HepG2 (cell line): Measurements from ENCODE around the gene ARHGAP9. TPM values are rescaled to one million over a fixed set of nuclear protein-coding genes. Genes with fewer than 3 reads are reported as not detected.

Experiments
- CENPT ChIP-seq: sonication (generic); formaldehyde crosslinking; IDR thresholded peaks from 2 replicates; pipeline ENCODE4 v1.8.0; 2022; ENCODE audit warnings: low read depth, mild to moderate bottlenecking, moderate library complexity, missing genetic modification reagents
- ERF ChIP-seq: IDR thresholded peaks from 2 replicates; pipeline ENCODE4 v1.6.1; 2018; ENCODE audit warnings: missing biosample characterization, missing genetic modification reagents
- FOXK2 ChIP-seq: fragments of 450-650 bp; IDR thresholded peaks from 2 replicates; pipeline ENCODE4 v1.6.1; 2016
- MIER3 ChIP-seq: IDR thresholded peaks from 2 replicates; pipeline ENCODE4 v1.6.1; 2016; ENCODE audit warnings: missing compliant biosample characterization, borderline replicate concordance
- MYC ChIP-seq: sonication (generic); formaldehyde crosslinking; IDR thresholded peaks from 2 replicates; pipeline ENCODE4 v1.9.0; 2021; ENCODE audit warnings: missing genetic modification reagents, borderline replicate concordance
- NFYB ChIP-seq: sonication (generic); formaldehyde crosslinking; IDR thresholded peaks from 2 replicates; pipeline ENCODE4 v1.4.0; 2020; ENCODE audit warnings: missing genetic modification reagents
- NR2F1 ChIP-seq, 2 experiments: fragments of 450-650 bp in 1 of 2; formaldehyde crosslinking in 1 of 2; IDR thresholded peaks; 2 replicates each; pipeline versions ENCODE4 v1.5.0 to v1.6.1; 2016 to 2020; ENCODE audit warnings: mild to moderate bottlenecking in 1 of 2, missing compliant biosample characterization in 1 of 2, missing genetic modification reagents in 1 of 2, moderate library complexity in 1 of 2
- PAWR ChIP-seq: sonication (generic); formaldehyde crosslinking; IDR thresholded peaks from 2 replicates; pipeline ENCODE4 v1.4.0; 2020; ENCODE audit warnings: missing genetic modification reagents, mild to moderate bottlenecking, borderline replicate concordance
- RAD51 ChIP-seq: fragments of 450-650 bp; IDR thresholded peaks from 2 replicates; pipeline ENCODE4 v1.6.1; 2016; ENCODE audit warnings: borderline replicate concordance
- SMAD1 ChIP-seq: sonication (generic); formaldehyde crosslinking; IDR thresholded peaks from 2 replicates; pipeline ENCODE4 v1.4.0; 2020; ENCODE audit warnings: missing genetic modification reagents, low read depth, mild to moderate bottlenecking, borderline replicate concordance
- ZFP90 ChIP-seq: sonication (generic); formaldehyde crosslinking; IDR thresholded peaks from 2 replicates; pipeline ENCODE4 v1.8.0; 2022; ENCODE audit warnings: missing genetic modification reagents, mild to moderate bottlenecking, inconsistent platforms, borderline replicate concordance
- ZNF101 ChIP-seq: sonication (generic); formaldehyde crosslinking; IDR thresholded peaks from 2 replicates; pipeline ENCODE4 v1.4.0; 2020; ENCODE audit warnings: mild to moderate bottlenecking, low read depth, missing genetic modification reagents, borderline replicate concordance
- ZNF331 ChIP-seq: sonication (generic); formaldehyde crosslinking; IDR thresholded peaks from 2 replicates; pipeline ENCODE4 v1.4.0; 2020; ENCODE audit warnings: missing genetic modification reagents
- ZNF343 ChIP-seq: sonication (generic); formaldehyde crosslinking; IDR thresholded peaks from 2 replicates; pipeline ENCODE4 v1.4.0; 2020; ENCODE audit warnings: mild to moderate bottlenecking, missing genetic modification reagents
- ZNF383 ChIP-seq: sonication (generic); formaldehyde crosslinking; IDR thresholded peaks from 2 replicates; pipeline ENCODE4 v1.4.0; 2020; ENCODE audit warnings: missing genetic modification reagents, mild to moderate bottlenecking, borderline replicate concordance
- ZNF460 ChIP-seq: sonication (generic); formaldehyde crosslinking; IDR thresholded peaks from 2 replicates; pipeline ENCODE4 v1.5.1; 2020; ENCODE audit warnings: missing genetic modification reagents, mild to moderate bottlenecking, borderline replicate concordance
- ZNF773 ChIP-seq: sonication (generic); formaldehyde crosslinking; IDR thresholded peaks from 2 replicates; pipeline ENCODE4 v1.4.0; 2020; ENCODE audit warnings: missing genetic modification reagents, borderline replicate concordance
- polyA plus RNA-seq, 8 experiments: library from polyadenylated mRNA; depleted of rRNA in 3 of 8; stranded (reverse) in 7 of 8; unstranded in 1 of 8; fragments of >200 nt; fragmentation: Illumina TruSeq in 4 of 8; extraction: Trizol in 4 of 8; gene quantifications; 2 replicates each; pipeline versions ENCODE4 v1.2.1 to v1.2.3, GENCODE V29; 2011 to 2016; ENCODE audit warnings: low read depth in 4 of 8, missing spikeins in 1 of 8, mixed read lengths in 1 of 8; ENCODE audit not compliant: insufficient read depth in 1 of 8
- total RNA-seq, 5 experiments: library from RNA; depleted of rRNA; stranded (reverse); fragments of >200 nt; fragmentation: Illumina TruSeq; extraction: Trizol; gene quantifications; 2 replicates each; pipeline ENCODE4 v1.2.3, GENCODE V29; 2016; ENCODE audit warnings: low read depth in 1 of 5
- TF ChIP-seq, protein P1 (sequence below), 2 experiments: sonication (generic) in 1 of 2; formaldehyde crosslinking in 1 of 2; IDR thresholded peaks; 2 replicates each; pipeline versions ENCODE4 v1.5.1 to v1.6.1; 2011 to 2020; ENCODE audit warnings: borderline replicate concordance in 1 of 2, low read depth in 1 of 2, low read length in 1 of 2, mild to moderate bottlenecking in 1 of 2, missing genetic modification reagents in 1 of 2, moderate library complexity in 1 of 2
- TF ChIP-seq, protein P2 (sequence below): sonication (generic); formaldehyde crosslinking; IDR thresholded peaks from 2 replicates; pipeline ENCODE4 v1.4.0; 2020; ENCODE audit warnings: missing genetic modification reagents
- TF ChIP-seq, protein P3 (sequence below): sonication (generic); formaldehyde crosslinking; IDR thresholded peaks from 2 replicates; pipeline ENCODE4 v1.4.0; 2020; ENCODE audit warnings: missing genetic modification reagents
- TF ChIP-seq, protein P4 (sequence below): IDR thresholded peaks from 2 replicates; pipeline ENCODE4 v1.6.1; 2018; ENCODE audit warnings: missing genetic modification reagents

The ARHGAP9 gene
- total and polyA plus RNA-seq, 2 of the 13 experiments (the other 11 are each of a cell fraction or from before 2014, with no cell fraction given): 0.18 to 1.2 TPM

DNA sequence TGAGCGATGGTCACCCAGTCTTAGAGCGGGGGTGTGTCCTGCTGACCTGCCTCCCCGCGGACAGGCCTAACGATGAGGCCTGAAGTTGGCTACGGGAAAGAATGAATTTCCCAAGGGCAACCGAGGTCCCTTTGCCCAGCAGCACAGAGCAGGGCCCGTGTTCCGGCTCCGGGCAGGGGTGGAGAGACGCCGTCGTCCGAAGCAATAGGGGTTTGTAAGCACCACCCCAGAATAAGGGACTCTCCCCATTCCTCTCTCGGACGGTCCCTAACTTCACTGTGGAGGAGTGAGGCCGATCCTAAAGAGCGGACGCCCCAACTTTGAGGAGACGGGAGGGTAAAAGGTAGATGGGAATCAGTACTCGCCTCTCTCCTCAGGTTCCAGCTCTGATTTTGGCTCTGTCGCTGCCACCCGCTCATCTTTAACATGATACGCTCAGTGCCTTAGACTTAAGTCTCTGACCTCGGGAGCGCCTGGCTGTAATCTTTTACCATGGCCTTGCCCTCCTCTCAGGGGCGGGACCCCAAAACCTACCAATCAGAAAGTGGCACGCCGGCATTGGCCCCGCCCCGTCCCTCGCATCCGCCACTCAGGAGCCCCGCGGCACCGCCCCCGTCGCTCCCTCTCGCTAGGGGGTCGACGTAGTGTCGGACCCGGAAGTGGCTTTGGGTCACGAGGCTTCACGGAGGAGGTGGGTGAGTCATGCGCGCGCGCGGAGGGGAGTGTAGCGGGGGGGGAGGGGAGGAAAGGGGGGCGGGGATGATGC, 40.6 kb upstream of the ARHGAP9 start, which contains the start of gene DDIT3 (continued):
- TF ChIP-seq, protein P1, sequence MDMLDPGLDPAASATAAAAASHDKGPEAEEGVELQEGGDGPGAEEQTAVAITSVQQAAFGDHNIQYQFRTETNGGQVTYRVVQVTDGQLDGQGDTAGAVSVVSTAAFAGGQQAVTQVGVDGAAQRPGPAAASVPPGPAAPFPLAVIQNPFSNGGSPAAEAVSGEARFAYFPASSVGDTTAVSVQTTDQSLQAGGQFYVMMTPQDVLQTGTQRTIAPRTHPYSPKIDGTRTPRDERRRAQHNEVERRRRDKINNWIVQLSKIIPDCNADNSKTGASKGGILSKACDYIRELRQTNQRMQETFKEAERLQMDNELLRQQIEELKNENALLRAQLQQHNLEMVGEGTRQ (IDR thresholded peaks at IDR 0.05; ENCODE audit: low read depth, low read length): no peak
- TF ChIP-seq, protein P1 (CRISPR knock-in tag; IDR thresholded peaks at IDR 0.05; ENCODE audit: borderline replicate concordance): peak; percentile 52; the same call in 1 of the 2 replicates
- TF ChIP-seq CENPT (CRISPR knock-in tag) (0 out of 2 replicates have a peak, but pooled peaks have one; percentile 7), NFYB (CRISPR knock-in tag) (peak; percentile 89), MYC (peak; percentile 60; the same call in 1 of the 2 replicates), SMAD1 (CRISPR knock-in tag) (no peak), ZNF101 (CRISPR knock-in tag) (0 out of 2 replicates have a peak, but pooled peaks have one; percentile 46), FOXK2 (no peak), RAD51 (0 out of 2 replicates have a peak, but pooled peaks have one; percentile 11), ZNF343 (0 out of 2 replicates have a peak, but pooled peaks have one; percentile 55), PAWR (CRISPR knock-in tag) (0 out of 2 replicates have a peak, but pooled peaks have one; percentile 77), ZFP90 (CRISPR knock-in tag) (peak; percentile 45; the same call in 1 of the 2 replicates), NR2F1 (CRISPR knock-in tag; IDR thresholded peaks at IDR 0.05) (peak in 1 of 2 experiments; percentile 86; a peak in 2 of 4 replicates), ERF (CRISPR knock-in tag) (peak; percentile 36; the same call in 1 of the 2 replicates), ZNF331 (CRISPR knock-in tag) (peak; percentile 70), ZNF383 (CRISPR knock-in tag) (peak; percentile 78; the same call in 1 of the 2 replicates), ZNF773 (CRISPR knock-in tag) (peak; percentile 87), ZNF460 (CRISPR knock-in tag) (no peak), MIER3 (CRISPR knock-in tag) (0 out of 2 replicates have a peak, but pooled peaks have one; percentile 14)
- TF ChIP-seq, protein P2, sequence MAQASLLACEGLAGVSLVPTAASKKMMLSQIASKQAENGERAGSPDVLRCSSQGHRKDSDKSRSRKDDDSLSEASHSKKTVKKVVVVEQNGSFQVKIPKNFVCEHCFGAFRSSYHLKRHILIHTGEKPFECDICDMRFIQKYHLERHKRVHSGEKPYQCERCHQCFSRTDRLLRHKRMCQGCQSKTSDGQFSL (CRISPR knock-in tag): no peak
- TF ChIP-seq, protein P3, sequence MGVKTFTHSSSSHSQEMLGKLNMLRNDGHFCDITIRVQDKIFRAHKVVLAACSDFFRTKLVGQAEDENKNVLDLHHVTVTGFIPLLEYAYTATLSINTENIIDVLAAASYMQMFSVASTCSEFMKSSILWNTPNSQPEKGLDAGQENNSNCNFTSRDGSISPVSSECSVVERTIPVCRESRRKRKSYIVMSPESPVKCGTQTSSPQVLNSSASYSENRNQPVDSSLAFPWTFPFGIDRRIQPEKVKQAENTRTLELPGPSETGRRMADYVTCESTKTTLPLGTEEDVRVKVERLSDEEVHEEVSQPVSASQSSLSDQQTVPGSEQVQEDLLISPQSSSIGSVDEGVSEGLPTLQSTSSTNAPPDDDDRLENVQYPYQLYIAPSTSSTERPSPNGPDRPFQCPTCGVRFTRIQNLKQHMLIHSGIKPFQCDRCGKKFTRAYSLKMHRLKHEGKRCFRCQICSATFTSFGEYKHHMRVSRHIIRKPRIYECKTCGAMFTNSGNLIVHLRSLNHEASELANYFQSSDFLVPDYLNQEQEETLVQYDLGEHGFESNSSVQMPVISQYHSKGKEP (CRISPR knock-in tag): peak; percentile 74; the same call in 1 of the 2 replicates
- TF ChIP-seq, protein P4, sequence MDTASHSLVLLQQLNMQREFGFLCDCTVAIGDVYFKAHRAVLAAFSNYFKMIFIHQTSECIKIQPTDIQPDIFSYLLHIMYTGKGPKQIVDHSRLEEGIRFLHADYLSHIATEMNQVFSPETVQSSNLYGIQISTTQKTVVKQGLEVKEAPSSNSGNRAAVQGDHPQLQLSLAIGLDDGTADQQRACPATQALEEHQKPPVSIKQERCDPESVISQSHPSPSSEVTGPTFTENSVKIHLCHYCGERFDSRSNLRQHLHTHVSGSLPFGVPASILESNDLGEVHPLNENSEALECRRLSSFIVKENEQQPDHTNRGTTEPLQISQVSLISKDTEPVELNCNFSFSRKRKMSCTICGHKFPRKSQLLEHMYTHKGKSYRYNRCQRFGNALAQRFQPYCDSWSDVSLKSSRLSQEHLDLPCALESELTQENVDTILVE (CRISPR knock-in tag): peak; percentile 85
